Measurements from ENCODE around the gene GBP5. TPM values are rescaled to one million over a fixed set of nuclear protein-coding genes. Genes with fewer than 3 reads are reported as not detected.
"Not testable (repeated sequence)": the region's sequence is repeated elsewhere in the genome, so short reads cannot be mapped to it uniquely, and the experiment has no call there.

GBP5 gene, protein sequence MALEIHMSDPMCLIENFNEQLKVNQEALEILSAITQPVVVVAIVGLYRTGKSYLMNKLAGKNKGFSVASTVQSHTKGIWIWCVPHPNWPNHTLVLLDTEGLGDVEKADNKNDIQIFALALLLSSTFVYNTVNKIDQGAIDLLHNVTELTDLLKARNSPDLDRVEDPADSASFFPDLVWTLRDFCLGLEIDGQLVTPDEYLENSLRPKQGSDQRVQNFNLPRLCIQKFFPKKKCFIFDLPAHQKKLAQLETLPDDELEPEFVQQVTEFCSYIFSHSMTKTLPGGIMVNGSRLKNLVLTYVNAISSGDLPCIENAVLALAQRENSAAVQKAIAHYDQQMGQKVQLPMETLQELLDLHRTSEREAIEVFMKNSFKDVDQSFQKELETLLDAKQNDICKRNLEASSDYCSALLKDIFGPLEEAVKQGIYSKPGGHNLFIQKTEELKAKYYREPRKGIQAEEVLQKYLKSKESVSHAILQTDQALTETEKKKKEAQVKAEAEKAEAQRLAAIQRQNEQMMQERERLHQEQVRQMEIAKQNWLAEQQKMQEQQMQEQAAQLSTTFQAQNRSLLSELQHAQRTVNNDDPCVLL
- total RNA-seq (10 to 100 TPM; 76.3 to 79.2 TPM), polyA plus RNA-seq (100 to 1,000 TPM in 1 of 2 donors, 10 to 100 TPM in 1; 37.9 to 124 TPM)

- H3K9me3 ChIP-seq (ENCODE audit: control insufficient read depth in 1 of 2, low read length in 2 of 2); H3K27me3 Mint-ChIP-seq; H3K27me3 ChIP-seq (ENCODE audit: insufficient read depth, low read length); H3K9me3 Mint-ChIP-seq: not testable (repeated sequence)
- peak; percentile 69 to 81 (median 78) for DNase-seq
- peaks cover 20% of the 10 kb centered on the region for H3K36me3 ChIP-seq (ENCODE audit: insufficient read depth, low read length)
- H3K4me3 ChIP-seq (ENCODE audit: low read length in 2 of 2): peak within 1 kb of the TSS; percentile 56 to 57
- H3K36me3 Mint-ChIP-seq: peaks cover 27 to 50% of the 10 kb centered on the region in 2 donors
- ChIA-PET CTCF (ENCODE audit: partially characterized antibody) (interaction anchor here (0.8 to 6.9 kb wide), 13 partner anchors 9 to 298 kb away, joined by 3 to 73 read pairs (median 5); partner anchors contain the start of gene GBP4), POLR2A (ENCODE audit: partially characterized antibody) (interaction anchor here (0.7 to 9.4 kb wide), 16 partner anchors 9 to 288 kb away, joined by 3 to 86 read pairs (median 4); partner anchors contain the start of genes GBP1 and GBP4)
- peaks cover 68% of the 10 kb centered on the region for H3K4me1 ChIP-seq (ENCODE audit: insufficient read depth, low read length)
- peak within 1 kb of the TSS; percentile 92 to 98 (median 97) for H3K27ac Mint-ChIP-seq
- intact Hi-C loops (cut with micrococcal nuclease): loop anchor here (1.0 to 10.0 kb wide), 3 partner anchors 14 to 332 kb away; partner anchors contain the start of gene GBP4
- peak within 1 kb of the TSS; percentile 89 to 100 (median 97) for H3K4me3 Mint-ChIP-seq
- H3K4me1 Mint-ChIP-seq: peaks cover 46 to 91% (median 61%) of the 10 kb centered on the region in 4 donors
- peak within 1 kb of the TSS; percentile 74 for H3K27ac ChIP-seq (ENCODE audit: low read depth, low read length)
These were observed at the start of gene GBP5 for GRCh38 chr1:89272269-89273041. Gene GBP5 (minus strand): TSS chr1:89272860. CDS start chr1:89269555, 3,305 bp downstream.

- no peak overlapping the region for H3K27ac Mint-ChIP-seq
- H3K27me3 Mint-ChIP-seq: no peaks in the 10 kb centered on the region
- peaks cover 0 to 47% (median 43%) of the 10 kb centered on the region in 8 donors for H3K9me3 Mint-ChIP-seq
- Histone ChIP-seq H3K27me3 (ENCODE audit: insufficient read depth, low read length) (no peaks in the 10 kb centered on the region), H3K4me3 (ENCODE audit: low read length in 2 of 2) (no peak overlapping the region), H3K9me3 (ENCODE audit: control insufficient read depth in 1 of 2, low read length in 2 of 2) (no peaks in the 10 kb centered on the region), H3K27ac (ENCODE audit: low read depth, low read length) (no peak overlapping the region), H3K36me3 (ENCODE audit: insufficient read depth, low read length) (no peaks in the 10 kb centered on the region), H3K4me1 (ENCODE audit: insufficient read depth, low read length) (peaks cover 4% of the 10 kb centered on the region)
- H3K4me1 Mint-ChIP-seq: peaks cover 0 to 12% (median 4%) of the 10 kb centered on the region in 4 donors
- DNase-seq: no peak
- intact Hi-C loops (cut with micrococcal nuclease): no loop called here
- POLR2A ChIA-PET (ENCODE audit: partially characterized antibody): no interaction called here
- CTCF ChIA-PET (ENCODE audit: partially characterized antibody): no interaction called here
- no peak overlapping the region for H3K4me3 Mint-ChIP-seq
- H3K36me3 Mint-ChIP-seq: peaks cover 17 to 28% of the 10 kb centered on the region in 2 donors
These were observed 49.7 kb upstream of the GBP5 start for GRCh38 chr1:89322402-89322801.

DNA sequence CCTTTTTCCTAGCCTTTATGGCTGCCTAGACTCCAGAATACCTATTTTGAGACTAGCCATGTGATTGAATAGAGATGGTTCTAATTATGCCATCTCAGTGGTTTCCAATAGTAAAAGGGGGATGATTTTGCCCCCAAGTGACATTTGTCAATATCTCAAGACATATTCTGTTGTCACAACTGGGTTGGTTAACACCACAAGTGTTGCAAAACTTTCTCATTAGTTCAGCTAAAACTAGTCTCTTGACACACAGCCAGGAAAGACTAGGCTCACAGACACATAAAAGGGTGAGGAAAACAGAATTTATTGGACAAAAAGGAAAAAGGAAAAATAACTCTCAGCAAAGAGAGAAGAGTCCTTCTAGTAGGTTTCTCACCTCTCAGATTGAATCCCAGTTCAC, 39.9 kb upstream of the GBP5 start:
- no peaks in the 10 kb centered on the region for H3K9me3 ChIP-seq (ENCODE audit: control insufficient read depth in 1 of 2, low read length in 2 of 2)
- no peak overlapping the region for H3K4me3 ChIP-seq (ENCODE audit: low read length in 2 of 2)
- H3K4me1 ChIP-seq (ENCODE audit: insufficient read depth, low read length): peaks cover 42% of the 10 kb centered on the region
- no peaks in the 10 kb centered on the region for H3K36me3 ChIP-seq (ENCODE audit: insufficient read depth, low read length)
- no peak overlapping the region for H3K27ac ChIP-seq (ENCODE audit: low read depth, low read length)
- no peak overlapping the region for H3K4me3 Mint-ChIP-seq
- no peaks in the 10 kb centered on the region for H3K27me3 Mint-ChIP-seq
- peaks cover 0 to 25% (median 15%) of the 10 kb centered on the region in 8 donors for H3K9me3 Mint-ChIP-seq
- no peak for DNase-seq
- H3K36me3 Mint-ChIP-seq: peaks cover 8 to 18% of the 10 kb centered on the region in 2 donors
- peak overlapping the region in 1 of 7 donors; percentile 73 for H3K27ac Mint-ChIP-seq
- intact Hi-C loops (cut with micrococcal nuclease): loop anchor here (5.0 kb wide), 2 partner anchors 35 to 45 kb away; no protein-coding TSS in a partner anchor
- CTCF ChIA-PET (ENCODE audit: partially characterized antibody): no interaction called here
- H3K4me1 Mint-ChIP-seq: peaks cover 28 to 48% (median 37%) of the 10 kb centered on the region in 4 donors
- no peaks in the 10 kb centered on the region for H3K27me3 ChIP-seq (ENCODE audit: insufficient read depth, low read length)
- POLR2A ChIA-PET (ENCODE audit: partially characterized antibody): interaction anchor here (0.6 to 4.2 kb wide), 4 partner anchors 27 to 53 kb away, joined by 3 to 52 read pairs (median 6); partner anchors contain the start of gene GBP5

DNA sequence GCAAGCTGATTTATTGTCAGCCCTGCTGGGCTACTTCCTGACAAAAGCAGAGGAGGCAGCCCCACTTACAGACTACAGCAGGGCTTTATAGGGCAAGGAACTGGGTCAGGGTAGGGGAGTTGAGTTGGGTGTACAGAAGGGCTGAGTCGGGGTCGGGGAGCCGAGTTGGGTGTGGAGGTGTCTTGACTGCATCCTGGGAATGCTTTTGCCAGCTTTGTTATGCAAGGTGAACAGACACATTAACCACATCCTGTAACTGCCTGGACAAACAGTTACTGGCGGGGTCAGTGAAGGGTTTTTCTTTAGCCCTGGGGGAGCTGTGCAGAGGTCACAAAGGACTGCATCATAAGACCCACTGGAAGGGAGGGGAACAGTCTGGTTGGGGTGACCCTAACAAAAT, 39.1 kb upstream of the GBP5 start:
- H3K27ac ChIP-seq (ENCODE audit: low read depth, low read length): no peak overlapping the region
- no peak overlapping the region for H3K4me3 ChIP-seq (ENCODE audit: low read length in 2 of 2)
- Mint-ChIP-seq H3K4me3 (peak overlapping the region in 7 of 8 donors; percentile 7 to 74 (median 49)), H3K36me3 (peaks cover 3 to 17% of the 10 kb centered on the region in 2 donors), H3K27ac (peak overlapping the region; percentile 3 to 91 (median 78)), H3K4me1 (peaks cover 28 to 53% (median 38%) of the 10 kb centered on the region in 4 donors), H3K9me3 (peaks cover 0 to 20% (median 10%) of the 10 kb centered on the region in 8 donors), H3K27me3 (no peaks in the 10 kb centered on the region)
- peak in 1 of 5 donors; percentile 9 for DNase-seq
- H3K4me1 ChIP-seq (ENCODE audit: insufficient read depth, low read length): peaks cover 50% of the 10 kb centered on the region
- no peaks in the 10 kb centered on the region for H3K9me3 ChIP-seq (ENCODE audit: control insufficient read depth in 1 of 2, low read length in 2 of 2)
- no peaks in the 10 kb centered on the region for H3K36me3 ChIP-seq (ENCODE audit: insufficient read depth, low read length)
- ChIA-PET POLR2A (ENCODE audit: partially characterized antibody) (interaction anchor here (0.6 to 4.2 kb wide), 14 partner anchors 11 to 186 kb away, joined by 3 to 52 read pairs (median 4); partner anchors contain the start of genes GBP2, GBP4 and GBP5), CTCF (ENCODE audit: partially characterized antibody) (interaction anchor here (1.0 to 3.7 kb wide), 10 partner anchors 12 to 328 kb away, joined by 3 to 22 read pairs (median 4); partner anchors contain the start of gene GBP5)
- H3K27me3 ChIP-seq (ENCODE audit: insufficient read depth, low read length): no peaks in the 10 kb centered on the region
- intact Hi-C loops (cut with micrococcal nuclease): loop anchor here (5.0 kb wide), 2 partner anchors 34 to 46 kb away; no protein-coding TSS in a partner anchor

DNA sequence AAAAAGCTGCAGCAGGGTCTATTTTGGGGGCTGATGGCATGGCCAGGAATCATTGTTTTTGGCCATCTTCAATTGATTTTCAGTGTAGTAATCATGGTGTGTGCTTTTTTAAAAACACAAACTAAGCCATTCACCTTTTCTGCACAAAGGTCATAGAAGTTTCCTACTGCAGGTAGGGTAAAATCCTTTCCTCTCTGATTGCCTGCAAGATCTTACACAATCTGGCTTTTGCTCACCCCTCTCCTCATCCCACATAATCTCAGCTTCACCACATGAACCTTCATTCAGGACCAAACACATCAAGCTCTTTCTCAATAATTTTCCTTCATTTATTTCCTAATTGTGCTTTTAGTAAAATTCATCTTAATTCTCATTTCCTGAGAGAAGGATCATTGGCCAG, 38.3 kb upstream of the GBP5 start:
- Mint-ChIP-seq H3K27me3 (no peaks in the 10 kb centered on the region), H3K36me3 (peaks cover 3 to 17% of the 10 kb centered on the region in 2 donors), H3K4me1 (peaks cover 28 to 61% (median 43%) of the 10 kb centered on the region in 4 donors), H3K27ac (peak overlapping the region; percentile 65 to 94 (median 78)), H3K9me3 (peaks cover 0 to 14% (median 6%) of the 10 kb centered on the region in 8 donors), H3K4me3 (peak overlapping the region in 7 of 8 donors; percentile 59 to 84 (median 74))
- H3K9me3 ChIP-seq (ENCODE audit: control insufficient read depth in 1 of 2, low read length in 2 of 2): no peaks in the 10 kb centered on the region
- no peak overlapping the region for H3K4me3 ChIP-seq (ENCODE audit: low read length in 2 of 2)
- intact Hi-C loops (cut with micrococcal nuclease): loop anchor here (1.0 to 5.0 kb wide), 3 partner anchors 12 to 46 kb away; no protein-coding TSS in a partner anchor
- ChIA-PET CTCF (ENCODE audit: partially characterized antibody) (interaction anchor here (1.0 to 3.7 kb wide), 15 partner anchors 9 to 327 kb away, joined by 3 to 22 read pairs (median 3); partner anchors contain the start of genes GBP4 and GBP5), POLR2A (ENCODE audit: partially characterized antibody) (interaction anchor here (0.8 to 4.2 kb wide), 17 partner anchors 11 to 298 kb away, joined by 3 to 52 read pairs (median 4); partner anchors contain the start of genes GBP2, GBP4 and GBP5)
- DNase-seq: no peak
- no peak overlapping the region for H3K27ac ChIP-seq (ENCODE audit: low read depth, low read length)
- no peaks in the 10 kb centered on the region for H3K36me3 ChIP-seq (ENCODE audit: insufficient read depth, low read length)
- no peaks in the 10 kb centered on the region for H3K27me3 ChIP-seq (ENCODE audit: insufficient read depth, low read length)
- H3K4me1 ChIP-seq (ENCODE audit: insufficient read depth, low read length): peaks cover 57% of the 10 kb centered on the region

GRCh38 chr1:89310505-89310904, 37.8 kb upstream of the GBP5 start:
- Histone ChIP-seq H3K27ac (ENCODE audit: low read depth, low read length) (no peak overlapping the region), H3K27me3 (ENCODE audit: insufficient read depth, low read length) (no peaks in the 10 kb centered on the region), H3K36me3 (ENCODE audit: insufficient read depth, low read length) (no peaks in the 10 kb centered on the region), H3K4me3 (ENCODE audit: low read length in 2 of 2) (peak overlapping the region in 1 of 2 donors; percentile 7), H3K4me1 (ENCODE audit: insufficient read depth, low read length) (peaks cover 62% of the 10 kb centered on the region), H3K9me3 (ENCODE audit: control insufficient read depth in 1 of 2, low read length in 2 of 2) (no peaks in the 10 kb centered on the region)
- ChIA-PET CTCF (ENCODE audit: partially characterized antibody) (interaction anchor here (0.8 to 3.7 kb wide), 14 partner anchors 8 to 326 kb away, joined by 3 to 22 read pairs (median 4); partner anchors contain the start of genes GBP4 and GBP5), POLR2A (ENCODE audit: partially characterized antibody) (interaction anchor here (0.6 to 4.2 kb wide), 17 partner anchors 10 to 319 kb away, joined by 3 to 52 read pairs (median 5); partner anchors contain the start of genes GBP2 and GBP5)
- intact Hi-C loops (cut with micrococcal nuclease): loop anchor here (1.0 to 5.0 kb wide), 3 partner anchors 11 to 47 kb away; no protein-coding TSS in a partner anchor
- peak in 3 of 5 donors; percentile 17 to 27 (median 18) for DNase-seq
- H3K9me3 Mint-ChIP-seq: peaks cover 0 to 13% (median 6%) of the 10 kb centered on the region in 8 donors
- peaks cover 30 to 66% (median 47%) of the 10 kb centered on the region in 4 donors for H3K4me1 Mint-ChIP-seq
- H3K4me3 Mint-ChIP-seq: peak overlapping the region; percentile 37 to 84 (median 70)
- H3K27me3 Mint-ChIP-seq: no peaks in the 10 kb centered on the region
- peaks cover 3 to 17% of the 10 kb centered on the region in 2 donors for H3K36me3 Mint-ChIP-seq
- H3K27ac Mint-ChIP-seq: peak overlapping the region; percentile 62 to 94 (median 81)
